Activated naive CD4-positive, alpha-beta T cell treated with anti-CD3 and anti-CD28 coated beads, Interleukin-2, amount 50 U/mL, for 72 hours (primary cell): Measurements from ENCODE around the gene IL15RA. TPM values are rescaled to one million over a fixed set of nuclear protein-coding genes. Genes with fewer than 3 reads are reported as not detected.
"Not testable (repeated sequence)": the region's sequence is repeated elsewhere in the genome, so short reads cannot be mapped to it uniquely, and the experiment has no call there.

ENCODE experiments used
- ATAC-seq, 2 donors: fragments of 150-1000 bp; cut with Tn5 transposase; 2 replicates each; pipeline ENCODE4 v1.10.0; 2021; ENCODE audit warnings: mild to moderate bottlenecking in 2 of 2, moderate library complexity in 2 of 2
- DNase-seq, 2 donors: peaks; one replicate each; pipeline ENCODE4 v3.0.0; 2021 to 2022; ENCODE audit warnings: low spot score in 2 of 2
- H3K27ac Mint-ChIP-seq, 2 donors: one replicate each; pipeline ENCODE4 v1.8.0; 2022; ENCODE audit warnings: mild to moderate bottlenecking in 2 of 2, mixed read lengths in 2 of 2
- H3K36me3 Mint-ChIP-seq, 2 donors: one replicate each; pipeline ENCODE4 v1.8.0; 2022; ENCODE audit warnings: mixed read lengths in 2 of 2
- H3K9me3 Mint-ChIP-seq, 2 donors: one replicate each; pipeline ENCODE4 v1.8.0; 2022; ENCODE audit warnings: mixed read lengths in 2 of 2
- total RNA-seq, 2 donors: library from RNA; stranded (reverse); gene quantifications; one replicate each; pipeline ENCODE4 v1.2.3, GENCODE V29; 2022

IL15RA gene
- total RNA-seq, 2 donors from 2014 or later, result 6.6 to 16.7 TPM

DNA sequence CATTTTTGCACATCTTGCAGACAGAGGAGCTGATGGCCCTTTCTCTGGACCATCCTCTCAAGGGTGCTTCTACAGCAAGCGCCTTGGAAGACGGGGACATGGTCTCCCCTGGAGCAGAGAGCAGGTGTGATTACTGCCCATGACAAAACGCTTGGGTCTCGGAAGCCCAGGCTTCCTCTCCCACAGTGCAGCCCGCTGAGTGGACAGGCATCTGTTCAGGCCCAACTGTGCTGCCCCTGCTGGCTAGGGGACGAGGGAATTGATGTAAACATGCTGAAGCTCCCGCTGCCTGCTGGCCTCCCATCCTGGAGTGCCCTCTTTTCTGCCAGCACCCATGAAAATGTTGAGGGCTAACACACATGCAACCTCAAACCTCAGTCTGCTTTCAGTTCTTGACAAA is 14.3 kb downstream of the IL15RA start:
- no peak for ATAC-seq
- Mint-ChIP-seq H3K27ac (no peak overlapping the region), H3K36me3 (peaks cover 11 to 14% of the 10 kb centered on the region in 2 donors), H3K9me3 (no peaks in the 10 kb centered on the region)
- peak in 1 of 2 donors; percentile 14 for DNase-seq

DNA sequence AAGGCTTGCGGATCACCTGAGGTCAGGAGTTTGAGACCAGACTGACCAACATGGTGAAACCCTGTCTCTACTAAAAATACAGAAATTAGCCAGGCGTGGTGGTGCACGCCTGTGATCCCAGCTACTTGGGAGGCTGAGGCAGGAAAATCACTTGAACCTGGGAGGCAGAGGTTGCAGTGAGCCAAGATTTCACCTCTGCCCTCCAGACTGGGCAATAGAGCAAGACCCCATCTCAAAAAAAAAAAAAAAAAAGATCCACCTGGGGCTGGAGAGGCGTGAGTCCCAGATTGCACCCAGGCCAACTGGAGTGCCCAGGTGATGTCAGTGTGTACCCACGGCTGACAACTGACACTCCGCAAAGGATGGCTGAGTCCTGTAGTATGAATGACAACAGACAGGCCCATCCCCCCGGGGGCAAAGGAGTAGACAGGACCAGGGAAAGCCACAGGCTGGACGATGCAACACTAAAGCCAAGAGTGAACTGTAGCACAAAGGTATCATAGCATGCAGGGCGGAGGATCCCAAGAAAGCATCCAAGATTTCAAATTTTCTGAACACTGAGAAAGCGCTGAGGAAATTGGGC is 14.9 kb downstream of the IL15RA start:
- Mint-ChIP-seq H3K27ac (peak overlapping the region in 1 of 2 donors; percentile 36), H3K36me3 (peaks cover 7 to 11% of the 10 kb centered on the region in 2 donors)
- DNase-seq, result peak in 1 of 2 donors; percentile 45
- not testable (repeated sequence) for ATAC-seq, H3K9me3 Mint-ChIP-seq

DNA sequence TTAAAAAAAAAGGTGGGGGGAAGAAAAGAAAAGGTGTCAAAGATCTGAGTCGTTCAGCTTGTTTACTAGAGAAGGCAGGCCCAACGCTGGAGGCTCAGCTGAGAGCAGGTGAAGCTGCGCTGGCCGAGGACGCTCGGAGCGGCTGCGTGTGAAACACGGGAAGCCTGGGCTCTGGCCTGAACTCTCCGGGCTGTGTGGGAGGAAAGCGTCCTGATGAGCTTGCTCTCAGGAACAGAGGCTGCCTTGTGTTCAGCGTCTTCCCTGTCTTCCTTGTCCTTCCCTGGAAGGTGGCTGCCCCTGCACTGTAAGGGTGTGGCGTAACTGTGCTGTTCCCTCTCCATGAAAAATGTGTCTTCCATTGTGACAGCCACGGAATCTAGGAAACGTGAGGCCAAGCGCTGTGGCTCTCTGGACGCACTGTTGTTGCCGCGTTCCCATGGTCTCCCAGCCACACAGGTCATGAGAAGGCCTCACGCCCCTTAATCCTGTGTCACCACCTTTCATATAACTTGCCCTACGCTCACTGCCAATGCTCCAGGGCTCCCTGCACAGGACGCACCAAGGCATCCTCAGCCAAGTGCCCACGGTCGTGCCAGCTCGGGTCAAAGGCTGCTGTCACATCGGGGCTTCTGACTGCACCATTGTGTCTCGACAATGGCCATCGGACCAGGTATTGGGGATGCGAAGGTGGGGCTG is 15.8 kb downstream of the IL15RA start:
- Mint-ChIP-seq H3K27ac (peak overlapping the region in 1 of 2 donors; percentile 70), H3K36me3 (peaks cover 6 to 11% of the 10 kb centered on the region in 2 donors), H3K9me3 (no peaks in the 10 kb centered on the region)
- ATAC-seq (no peak), DNase-seq (no peak)

DNA sequence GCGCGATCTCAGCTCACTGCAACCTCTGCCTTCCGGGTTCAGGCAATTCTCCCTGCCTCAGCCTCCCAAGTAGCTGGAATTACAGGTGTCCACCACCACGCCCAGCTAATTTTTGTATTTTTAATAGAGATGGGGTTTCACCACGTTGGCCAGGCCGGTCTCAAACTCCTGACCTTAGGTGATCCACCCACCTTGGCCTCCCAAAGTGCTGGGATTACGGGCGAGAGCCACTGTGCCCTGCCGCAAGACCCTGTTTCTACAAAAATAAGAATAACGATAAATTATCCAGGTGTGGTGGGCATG is 16.4 kb downstream of the IL15RA start:
- ATAC-seq, DNase-seq, H3K9me3 Mint-ChIP-seq, H3K27ac Mint-ChIP-seq: not testable (repeated sequence)
- H3K36me3 Mint-ChIP-seq, result peaks cover 6 to 11% of the 10 kb centered on the region in 2 donors

DNA sequence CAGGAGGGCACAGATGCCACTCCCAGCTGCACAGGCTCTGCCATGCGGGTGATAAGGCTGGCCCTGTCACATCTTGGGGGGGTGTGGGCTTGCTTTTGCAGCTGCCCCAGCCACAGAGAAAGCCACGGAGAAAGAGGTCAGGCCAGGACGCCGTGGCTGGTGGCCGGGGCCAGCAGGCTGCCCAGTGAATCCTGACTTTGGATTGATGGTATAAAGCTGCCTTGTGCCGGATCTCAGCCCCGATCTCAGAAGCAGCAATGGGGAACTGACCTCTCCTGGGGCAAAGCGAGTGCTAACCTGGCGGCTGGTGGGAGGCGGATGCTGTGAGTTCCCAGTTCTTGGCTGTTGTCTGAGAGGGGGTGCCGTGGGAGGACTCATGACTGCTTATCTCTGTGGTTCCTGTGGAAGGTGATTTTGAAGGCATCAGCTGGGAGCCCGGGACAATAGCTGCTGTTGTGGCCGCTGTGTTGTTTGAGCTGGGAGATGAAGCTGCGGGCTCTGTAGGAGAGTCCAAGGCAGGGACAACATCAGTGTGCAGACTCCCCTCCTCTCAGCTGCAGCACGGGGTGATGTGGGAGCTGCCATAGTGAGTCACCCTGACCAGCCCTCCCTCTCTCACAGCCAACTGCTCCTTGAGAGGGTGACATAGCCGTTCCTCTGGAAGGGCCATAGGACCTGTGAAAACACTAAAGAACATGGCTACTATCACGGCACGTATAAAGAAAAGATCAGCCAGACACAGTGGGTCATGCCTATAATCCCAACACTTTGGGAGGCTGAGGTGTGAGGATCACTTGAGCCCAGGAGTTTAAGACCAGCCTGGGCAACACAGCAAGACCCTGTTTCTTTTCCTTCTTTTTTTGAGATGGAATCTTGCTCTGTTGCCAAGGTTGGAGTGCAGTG is 17.0 kb downstream of the IL15RA start:
- DNase-seq (no peak), ATAC-seq (no peak)
- H3K36me3 Mint-ChIP-seq, result peaks cover 6 to 11% of the 10 kb centered on the region in 2 donors
- no peak overlapping the region for H3K27ac Mint-ChIP-seq
- H3K9me3 Mint-ChIP-seq, result no peaks in the 10 kb centered on the region

DNA sequence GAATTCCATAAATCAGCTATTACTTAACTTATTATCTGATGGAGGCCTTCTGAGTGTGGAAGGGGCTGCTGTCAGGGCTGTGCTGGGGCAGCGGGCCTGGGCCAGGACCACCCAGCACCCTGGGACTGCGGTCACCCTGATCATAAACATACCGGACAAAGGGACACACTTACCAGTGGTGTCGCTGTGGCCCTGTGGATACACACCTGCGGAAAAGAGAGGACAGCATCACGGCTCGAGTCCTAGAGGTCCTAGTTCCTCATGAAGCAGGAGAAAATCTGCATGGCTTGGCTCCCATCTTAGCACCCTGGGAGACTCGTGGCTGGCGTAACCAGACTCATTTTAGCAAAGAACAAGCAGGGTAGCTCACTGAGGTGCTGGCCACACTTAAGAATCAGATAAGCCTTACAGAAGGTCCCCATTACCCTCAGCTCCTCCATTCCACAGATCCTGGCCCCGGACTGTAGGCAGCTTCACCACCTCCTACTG is 17.7 kb downstream of the IL15RA start:
- DNase-seq (no peak), ATAC-seq (no peak)
- Mint-ChIP-seq H3K27ac (no peak overlapping the region), H3K36me3 (peaks cover 6 to 11% of the 10 kb centered on the region in 2 donors), H3K9me3 (no peaks in the 10 kb centered on the region)

DNA sequence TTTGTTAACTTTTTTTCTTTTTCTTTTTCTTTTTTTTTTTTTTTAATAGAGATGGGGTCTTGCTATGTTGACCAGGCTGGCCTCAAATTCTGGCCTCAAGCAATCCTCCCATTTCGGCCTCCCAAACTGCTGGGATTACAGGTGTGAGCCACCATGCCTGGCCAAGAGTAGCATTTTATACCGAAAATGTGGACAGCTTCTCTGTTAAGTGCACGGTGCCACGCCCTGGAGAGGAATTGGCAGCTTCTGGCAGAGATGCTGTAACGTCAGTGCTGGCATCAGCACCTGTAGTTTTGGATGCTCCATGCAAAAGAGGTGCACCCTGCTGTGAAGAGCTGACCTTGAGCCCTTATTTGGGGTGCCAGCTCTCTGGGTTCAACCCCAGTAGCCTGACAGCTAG is 18.2 kb downstream of the IL15RA start:
- DNase-seq, result peak in 1 of 2 donors; percentile 13
- peaks cover 6 to 11% of the 10 kb centered on the region in 2 donors for H3K36me3 Mint-ChIP-seq
- ATAC-seq, result no peak
- H3K27ac Mint-ChIP-seq, result no peak overlapping the region
- no peaks in the 10 kb centered on the region for H3K9me3 Mint-ChIP-seq

DNA sequence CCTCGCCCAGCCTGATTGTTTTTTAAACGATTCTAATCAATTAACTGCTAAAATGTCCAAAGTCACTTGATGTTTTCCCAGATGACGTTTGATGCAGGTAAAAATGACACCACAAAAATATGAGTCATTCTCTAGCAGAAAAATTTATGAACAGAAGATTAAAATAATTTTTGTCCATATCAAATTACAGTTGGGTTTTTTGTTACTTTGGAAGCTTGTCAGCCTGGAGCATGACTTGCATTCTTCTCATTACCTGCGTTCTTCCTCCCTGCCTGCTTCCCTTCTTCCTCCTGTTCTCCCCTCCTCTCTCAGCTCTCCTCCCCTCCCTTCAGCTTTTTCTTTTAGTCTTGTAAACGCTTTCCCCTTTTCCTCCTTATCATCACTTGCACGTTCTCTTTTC is 18.7 kb downstream of the IL15RA start:
- DNase-seq (no peak), ATAC-seq (no peak)
- Mint-ChIP-seq H3K27ac (no peak overlapping the region), H3K36me3 (peaks cover 6 to 11% of the 10 kb centered on the region in 2 donors), H3K9me3 (no peaks in the 10 kb centered on the region)

DNA sequence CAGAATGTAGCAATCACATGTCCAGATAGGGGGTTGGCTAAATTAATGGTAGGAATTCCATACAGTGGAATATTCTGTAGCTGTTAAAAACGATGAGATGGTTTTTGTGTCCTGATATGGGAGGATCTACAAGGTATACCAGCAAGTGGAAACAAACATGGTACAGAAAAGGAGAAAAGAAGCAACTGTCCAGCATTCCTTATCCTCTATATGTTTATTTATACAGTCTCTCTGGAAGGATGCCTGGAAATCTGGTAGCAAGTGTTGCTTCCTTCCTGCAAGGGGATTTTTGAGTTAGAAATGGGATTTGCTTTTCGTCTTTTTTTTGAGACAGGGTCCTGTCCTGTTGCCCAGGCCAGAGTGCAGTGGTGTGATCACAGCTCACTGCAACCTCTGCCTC is 19.3 kb downstream of the IL15RA start:
- H3K27ac Mint-ChIP-seq, result peak overlapping the region in 1 of 2 donors; percentile 32
- no peaks in the 10 kb centered on the region for H3K9me3 Mint-ChIP-seq
- DNase-seq, result no peak
- H3K36me3 Mint-ChIP-seq, result peaks cover 6 to 11% of the 10 kb centered on the region in 2 donors
- no peak for ATAC-seq

DNA sequence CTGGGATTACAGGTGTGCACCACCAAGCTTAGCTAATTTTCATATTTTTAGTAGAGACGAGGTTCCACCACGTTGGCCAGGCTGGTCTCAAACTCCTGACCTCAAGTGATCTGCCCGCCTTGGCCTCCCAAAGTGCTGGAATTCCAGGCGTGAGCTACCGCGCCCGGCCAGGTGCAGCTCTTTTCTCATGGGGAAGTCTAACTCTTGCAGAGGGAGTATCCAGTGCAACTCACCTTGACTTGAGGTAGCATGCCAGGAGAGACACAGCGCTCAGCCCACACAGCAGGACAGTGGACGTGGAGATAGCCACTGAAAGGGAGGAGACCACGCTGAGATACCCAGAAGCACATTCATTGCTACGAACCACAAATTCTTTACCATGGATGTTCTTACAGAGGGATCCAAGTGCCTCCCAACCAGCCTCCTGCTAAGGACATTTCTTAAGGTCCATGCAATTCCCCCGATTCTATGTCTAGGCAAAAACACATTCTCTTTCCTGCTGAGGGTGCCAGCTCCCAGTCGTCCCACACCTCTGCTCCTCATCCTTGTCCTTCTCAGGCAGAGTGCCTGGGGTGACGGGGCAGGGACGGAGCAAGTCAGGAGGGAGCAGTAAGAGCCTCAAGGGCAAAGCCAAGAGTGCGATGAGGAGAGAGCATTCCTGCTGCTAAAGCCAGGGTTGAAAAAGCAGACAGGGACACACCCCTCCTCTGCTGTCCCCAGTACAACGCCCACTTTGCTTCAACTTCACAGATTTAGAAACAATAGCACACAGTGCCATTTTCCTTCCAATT is 21.0 kb downstream of the IL15RA start:
- no peak for ATAC-seq
- H3K36me3 Mint-ChIP-seq, result peaks cover 0 to 4% of the 10 kb centered on the region in 2 donors

DNA sequence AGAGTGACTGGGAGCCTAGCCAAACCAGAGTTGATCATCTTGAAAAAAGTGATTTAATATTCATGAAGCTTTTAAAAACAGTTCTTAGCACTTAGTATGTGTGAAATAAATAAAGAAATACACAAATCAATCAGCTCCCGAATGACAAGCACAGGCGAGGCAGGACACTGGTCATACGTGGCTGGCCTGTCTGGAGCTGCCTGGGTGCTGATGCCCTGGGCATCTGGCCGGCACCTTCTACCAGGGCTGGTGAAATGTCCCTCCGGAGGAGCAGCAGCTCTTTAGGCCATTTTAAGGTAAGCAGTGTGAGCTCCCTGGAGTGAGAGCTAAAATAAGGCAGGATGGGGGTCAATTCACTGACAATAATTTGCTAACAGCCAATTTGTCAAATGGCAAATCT is 23.7 kb downstream of the IL15RA start:
- no peaks in the 10 kb centered on the region for H3K36me3 Mint-ChIP-seq
- DNase-seq (no peak), ATAC-seq (no peak)
- H3K27ac Mint-ChIP-seq, result peak overlapping the region in 1 of 2 donors; percentile 12
- no peaks in the 10 kb centered on the region for H3K9me3 Mint-ChIP-seq

More for the DNA sequence above, 21.0 kb downstream of the IL15RA start:
- no peaks in the 10 kb centered on the region for H3K9me3 Mint-ChIP-seq
- DNase-seq, result no peak
- peak overlapping the region in 1 of 2 donors; percentile 17 for H3K27ac Mint-ChIP-seq

DNA sequence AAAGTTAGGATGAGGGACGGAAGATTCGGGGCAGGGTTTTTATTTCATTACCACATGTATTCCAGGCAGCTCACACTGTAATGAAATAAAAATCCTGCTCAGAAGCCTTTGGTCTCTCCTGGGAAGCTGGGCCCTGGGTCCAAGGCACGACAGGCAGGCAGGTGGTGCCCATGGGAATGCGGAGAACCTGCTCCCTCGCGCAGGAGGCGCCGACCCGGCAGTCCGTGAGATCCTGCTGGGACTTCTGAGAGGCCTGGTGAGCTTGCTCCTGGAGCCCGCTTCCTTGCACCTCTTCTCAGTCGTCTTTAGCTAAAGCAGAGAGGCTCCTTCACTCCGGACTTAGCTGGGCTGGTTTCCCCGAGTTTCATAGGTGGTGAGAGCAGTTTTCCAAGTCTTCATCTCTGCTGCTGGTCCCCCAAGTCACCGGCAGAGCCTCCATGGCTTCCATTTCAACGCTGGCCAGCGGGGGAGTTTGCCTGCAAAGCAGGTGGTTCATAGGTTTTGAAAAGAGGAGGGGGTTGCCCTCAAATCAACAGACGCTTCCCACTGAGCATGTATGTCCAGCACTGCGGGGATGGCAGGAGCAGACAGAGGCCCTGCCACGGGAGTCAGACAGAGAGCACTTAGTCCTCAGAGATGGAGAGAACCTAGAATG is 24.5 kb downstream of the IL15RA start:
- DNase-seq, result no peak
- no peak for ATAC-seq
- Mint-ChIP-seq H3K27ac (no peak overlapping the region), H3K36me3 (no peaks in the 10 kb centered on the region), H3K9me3 (no peaks in the 10 kb centered on the region)

DNA sequence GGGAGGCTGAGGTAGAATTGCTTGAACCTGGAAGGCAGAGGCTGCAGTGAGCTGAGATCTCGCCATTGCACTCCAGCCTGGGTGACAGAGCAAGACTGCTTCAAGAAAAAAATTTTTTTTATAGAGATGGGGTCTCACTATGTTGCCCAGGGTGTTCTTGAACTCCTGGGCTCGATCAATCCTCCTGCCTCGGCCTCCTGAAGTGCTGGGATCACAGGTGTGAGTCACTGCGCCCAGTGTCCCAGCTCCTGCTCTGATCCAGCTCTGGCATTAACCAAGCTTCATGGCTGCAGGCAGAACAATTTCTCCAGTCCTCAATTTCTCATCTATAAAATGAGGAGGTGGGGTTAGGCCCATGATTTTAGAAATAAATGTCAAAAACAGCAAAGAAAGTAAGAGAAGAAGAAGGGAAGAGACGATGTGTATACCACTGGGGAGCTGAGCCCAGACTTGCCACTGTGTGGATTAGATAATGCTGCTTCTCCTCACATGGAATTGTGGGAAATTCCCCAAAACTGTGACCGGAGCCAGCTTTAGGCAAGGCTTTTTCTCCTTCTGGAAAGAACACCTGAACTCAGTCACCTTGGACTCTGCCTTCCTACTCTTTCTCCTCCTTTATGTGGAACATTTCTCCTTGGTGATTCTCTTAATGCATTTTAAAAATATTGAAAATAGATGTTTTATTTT is 25.5 kb downstream of the IL15RA start:
- Mint-ChIP-seq H3K27ac (no peak overlapping the region), H3K36me3 (no peaks in the 10 kb centered on the region), H3K9me3 (no peaks in the 10 kb centered on the region)
- no peak for ATAC-seq
- DNase-seq, result no peak

DNA sequence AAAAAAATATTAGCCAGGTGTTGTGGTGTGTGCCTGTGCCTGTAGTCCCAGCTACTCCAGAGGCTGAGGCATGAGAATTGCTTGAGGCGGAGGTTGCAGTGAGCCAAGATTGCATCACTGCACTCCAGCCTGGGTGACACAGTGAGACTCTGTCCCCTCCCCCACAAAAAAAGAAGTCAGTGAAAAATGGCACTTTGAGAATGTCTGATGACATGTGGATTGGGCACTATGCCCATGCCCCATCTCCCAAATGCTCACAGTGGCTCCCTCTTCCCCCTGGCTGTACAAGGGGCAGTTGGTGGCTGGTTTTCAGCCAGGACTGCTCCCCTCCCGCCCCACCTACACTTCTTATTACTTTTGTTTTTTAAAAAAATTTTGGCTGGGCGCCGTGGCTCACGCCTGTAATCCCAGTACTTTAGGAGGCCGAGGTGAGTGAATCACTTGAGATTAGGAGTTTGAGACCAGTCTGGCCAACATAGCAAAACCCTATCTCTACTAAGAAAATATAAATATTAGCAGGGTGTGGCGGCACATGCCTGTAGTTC is 26.1 kb downstream of the IL15RA start:
- DNase-seq (no peak), ATAC-seq (no peak)
- H3K36me3 Mint-ChIP-seq, result no peaks in the 10 kb centered on the region
- H3K27ac Mint-ChIP-seq, result no peak overlapping the region
- H3K9me3 Mint-ChIP-seq, result no peaks in the 10 kb centered on the region

DNA sequence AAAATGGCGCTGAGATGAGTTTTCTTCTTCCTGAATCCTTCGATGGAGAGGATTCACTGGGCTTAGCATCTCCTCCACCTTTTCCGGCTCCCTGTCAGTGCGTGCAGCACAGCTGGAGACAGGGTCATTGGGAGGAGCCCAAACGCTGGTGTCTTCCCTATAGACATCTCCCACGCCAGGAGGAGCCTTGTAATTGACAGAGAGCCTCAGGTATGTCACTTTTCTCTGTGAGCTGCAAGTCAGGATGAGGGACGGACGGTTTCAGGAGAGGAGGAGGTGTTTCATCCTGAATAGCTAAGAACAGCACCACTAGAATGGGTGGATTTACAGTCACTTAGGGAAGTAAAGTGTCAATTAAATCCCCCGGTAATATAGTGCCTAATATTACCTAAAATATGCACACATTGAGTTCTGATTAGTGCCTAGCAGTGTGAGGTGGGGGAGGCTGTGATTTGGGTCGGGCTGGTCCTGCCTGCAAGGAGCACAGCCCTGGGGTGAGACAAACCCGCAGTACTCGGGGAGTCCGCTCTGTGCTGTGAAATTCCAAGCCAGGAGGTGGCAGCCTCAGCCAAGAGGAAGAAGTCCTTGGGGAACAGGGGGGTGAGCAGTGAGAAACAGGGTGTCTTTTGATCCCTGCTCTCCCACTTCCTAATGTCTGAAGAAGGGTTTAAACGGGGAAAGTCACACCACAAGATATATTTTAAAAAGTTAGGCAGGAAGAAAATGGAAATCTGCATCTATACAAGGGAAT is 28.2 kb downstream of the IL15RA start:
- no peaks in the 10 kb centered on the region for H3K36me3 Mint-ChIP-seq
- no peaks in the 10 kb centered on the region for H3K9me3 Mint-ChIP-seq
- ATAC-seq, result peak; percentile 70 to 85
- no peak overlapping the region for H3K27ac Mint-ChIP-seq
- DNase-seq, result peak in 1 of 2 donors; percentile 24
